Esophagus squamous epithelium (tissue), 5 donors: ENCODE data around the gene RFPL1. TPM values are rescaled to one million over a fixed set of nuclear protein-coding genes. Genes with fewer than 3 reads are reported as not detected.
"Not testable (repeated sequence)": the region's sequence is repeated elsewhere in the genome, so short reads cannot be mapped to it uniquely, and the experiment has no call there.

ENCODE experiments used
- DNase-seq: peaks from one replicate; lab custom pipeline; 2025; lab: John Stamatoyannopoulos, UW
- H3K27ac ChIP-seq, 4 donors: fragments of 200-600 bp; sonication (generic); one replicate each; pipeline ENCODE4 v1.5.1; 2016 to 2019; ENCODE audit warnings: mild to moderate bottlenecking in 1 of 4
- H3K27me3 ChIP-seq, 4 donors: fragments of 200-600 bp; sonication (generic); 1 replicate in 3 of 4; 2 replicates in 1 of 4; pipeline versions ENCODE4 v1.5.1 to v1.6.0; 2017 to 2021; ENCODE audit warnings: antibody characterized with exemption in 1 of 4
- H3K36me3 ChIP-seq, 3 donors: fragments of 200-600 bp; sonication (generic); one replicate each; pipeline ENCODE4 v1.5.1; 2016 to 2019
- H3K4me1 ChIP-seq, 3 donors: fragments of 200-600 bp; sonication (generic); one replicate each; pipeline ENCODE4 v1.5.1; 2017 to 2019
- H3K4me3 ChIP-seq, 4 donors: fragments of 200-600 bp; sonication (generic); 1 replicate in 3 of 4; 2 replicates in 1 of 4; pipeline ENCODE4 v1.5.1; 2016 to 2019; ENCODE audit warnings: mild to moderate bottlenecking in 2 of 4, moderate library complexity in 1 of 4
- H3K9me3 ChIP-seq, 3 donors: fragments of 200-600 bp; sonication (generic); one replicate each; pipeline ENCODE4 v1.5.1; 2016 to 2019
- CTCF ChIP-seq, 6 experiments: fragments of 450-650 bp in 4 of 6; fragments of 200-600 bp in 2 of 6; sonication (generic) in 2 of 6; IDR thresholded peaks; one replicate each; pipeline ENCODE4 v1.5.1; 2016 to 2019; ENCODE audit warnings: antibody characterized with exemption in 6 of 6, mild to moderate bottlenecking in 4 of 6, moderate library complexity in 4 of 6
- POLR2A ChIP-seq, 4 donors: fragments of 450-650 bp; IDR thresholded peaks; one replicate each; pipeline ENCODE4 v1.6.1; 2017; ENCODE audit warnings: antibody characterized with exemption in 4 of 4, mild to moderate bottlenecking in 4 of 4, moderate library complexity in 3 of 4
- WGBS, 2 donors: methylation state at CpG; one replicate each; pipeline ENCODE4 v1.1.5; 2018; 5-methylcytosine and 5-hydroxymethylcytosine counted together
- intact Hi-C: fragments of 100-400 bp; cut with DNase I; formaldehyde crosslinking; loops from one replicate; pipeline ENCODE4 v1.15.0; 2022
- total RNA-seq, 4 donors: library from RNA; depleted of rRNA; stranded (reverse); fragments of >200 nt; gene quantifications; one replicate each; pipeline ENCODE4 v1.1.0, GENCODE V29; 2016
- donor health status: DM: yes; HTN: yes; CAD: no.

RFPL1 gene
- total RNA-seq = not detected

- H3K36me3 ChIP-seq, H3K4me1 ChIP-seq, H3K9me3 ChIP-seq, DNase-seq, H3K4me3 ChIP-seq, intact Hi-C loops, H3K27ac ChIP-seq: not testable (repeated sequence)
- WGBS, 2 donors = 89 to 92% methylated on average over 8 to 10 of the region's 10 CpGs
- peaks cover 0 to 31% (median 0%) of the 10 kb centered on the region in 4 donors for H3K27me3 ChIP-seq
Observed at GRCh38 chr22:29438283-29438682, at the start of gene RFPL1. Gene RFPL1 (plus strand): TSS chr22:29438583.

GRCh38 chr22:29388759-29389090 lies 49.7 kb upstream of the RFPL1 start:
- Histone ChIP-seq H3K27me3 (no peaks in the 10 kb centered on the region), H3K4me1 (peaks cover 30 to 59% (median 35%) of the 10 kb centered on the region in 3 donors), H3K9me3 (no peaks in the 10 kb centered on the region), H3K4me3 (peak overlapping the region; percentile 75 to 92 (median 86)), H3K36me3 (peaks cover 0 to 18% (median 0%) of the 10 kb centered on the region in 3 donors), H3K27ac (peak overlapping the region; percentile 89 to 95 (median 92))
- 18% methylated on average over 5 to 9 of the region's 9 CpGs for WGBS, 2 donors
- TF ChIP-seq POLR2A (IDR thresholded peaks at IDR 0.05) (no peak), CTCF (IDR thresholded peaks at IDR 0.05) (no peak)
- intact Hi-C loops = no loop called here
- no peak for DNase-seq

- H3K4me1 ChIP-seq = peaks cover 28 to 51% (median 33%) of the 10 kb centered on the region in 3 donors
- H3K9me3 ChIP-seq = no peaks in the 10 kb centered on the region
- intact Hi-C loops = no loop called here
- H3K36me3 ChIP-seq = peaks cover 0 to 3% (median 0%) of the 10 kb centered on the region in 3 donors
- TF ChIP-seq POLR2A (IDR thresholded peaks at IDR 0.05) = no peak
- TF ChIP-seq CTCF (IDR thresholded peaks at IDR 0.05) = no peak
- 92% methylated on average over 6 of the region's 6 CpGs for WGBS, 2 donors
- H3K4me3 ChIP-seq = no peak overlapping the region
- H3K27ac ChIP-seq = no peak overlapping the region
- no peaks in the 10 kb centered on the region for H3K27me3 ChIP-seq
- DNase-seq = no peak
Observed at GRCh38 chr22:29390270-29390669, 48.1 kb upstream of the RFPL1 start.

- Histone ChIP-seq H3K27me3 (no peaks in the 10 kb centered on the region), H3K36me3 (no peaks in the 10 kb centered on the region), H3K27ac (no peak overlapping the region), H3K4me1 (peaks cover 22 to 39% (median 23%) of the 10 kb centered on the region in 3 donors), H3K4me3 (no peak overlapping the region), H3K9me3 (no peaks in the 10 kb centered on the region)
- DNase-seq = no peak
- intact Hi-C loops = no loop called here
- TF ChIP-seq CTCF (IDR thresholded peaks at IDR 0.05) (no peak), POLR2A (IDR thresholded peaks at IDR 0.05) (no peak)
- 70 to 84% methylated on average over 8 of the region's 8 CpGs for WGBS, 2 donors
Observed at GRCh38 chr22:29391546-29391945, 46.8 kb upstream of the RFPL1 start.

- intact Hi-C loops = no loop called here
- H3K4me3 ChIP-seq = no peak overlapping the region
- 65 to 66% methylated on average over 2 of the region's 2 CpGs for WGBS, 2 donors
- DNase-seq = no peak
- no peak for TF ChIP-seq CTCF (IDR thresholded peaks at IDR 0.05)
- TF ChIP-seq POLR2A (IDR thresholded peaks at IDR 0.05) = no peak
- H3K27me3 ChIP-seq = no peaks in the 10 kb centered on the region
- no peaks in the 10 kb centered on the region for H3K9me3 ChIP-seq
- peaks cover 7 to 24% (median 11%) of the 10 kb centered on the region in 3 donors for H3K4me1 ChIP-seq
- no peak overlapping the region for H3K27ac ChIP-seq
- no peaks in the 10 kb centered on the region for H3K36me3 ChIP-seq
Observed at GRCh38 chr22:29393019-29393608, 45.3 kb upstream of the RFPL1 start.
